Testis (tissue), 3 donors: ENCODE measurements around the gene RYR3. TPM values are rescaled to one million over a fixed set of nuclear protein-coding genes. Genes with fewer than 3 reads are reported as not detected.

Source experiments
- DNase-seq: peaks from one replicate; pipeline ENCODE4 v3.0.0-alpha.2; 2019
- H3K27ac ChIP-seq, 2 donors: fragments of 200-600 bp; sonication (generic); one replicate each; pipeline ENCODE4 v1.5.1; 2019
- H3K27me3 ChIP-seq: fragments of 200-600 bp; sonication (generic); one replicate; pipeline ENCODE4 v1.5.1; 2019
- H3K36me3 ChIP-seq: fragments of 200-600 bp; sonication (generic); one replicate; pipeline ENCODE4 v1.5.1; 2017; ENCODE audit warnings: low read depth; ENCODE audit errors: missing control alignments
- H3K4me1 ChIP-seq: fragments of 200-600 bp; sonication (generic); one replicate; pipeline ENCODE4 v1.5.1; 2019
- H3K4me3 ChIP-seq, 2 donors: fragments of 200-600 bp; sonication (generic); one replicate each; pipeline ENCODE4 v1.5.1; 2017 to 2019
- H3K9me3 ChIP-seq: fragments of 200-600 bp; sonication (generic); one replicate; pipeline ENCODE4 v1.5.1; 2017
- CTCF ChIP-seq, 3 experiments: fragments of 450-650 bp in 2 of 3; fragments of 200-600 bp in 1 of 3; sonication (generic) in 1 of 3; IDR thresholded peaks; one replicate each; pipeline ENCODE4 v1.5.1; 2016 to 2019; ENCODE audit warnings: antibody characterized with exemption in 3 of 3, mild to moderate bottlenecking in 2 of 3, moderate library complexity in 1 of 3
- POLR2A ChIP-seq: fragments of 450-650 bp; IDR thresholded peaks from one replicate; pipeline ENCODE4 v1.6.1; 2017; ENCODE audit warnings: antibody characterized with exemption, mild to moderate bottlenecking, moderate library complexity
- WGBS, 2 donors: methylation state at CpG; one replicate each; pipeline ENCODE4 v1.1.5; 2018; 5-methylcytosine and 5-hydroxymethylcytosine counted together
- intact Hi-C: fragments of 100-400 bp; cut with DNase I; formaldehyde crosslinking; loops from one replicate; pipeline ENCODE4 v1.15.1; 2023; ENCODE audit warnings: low total_unique reads
- polyA plus RNA-seq: library from polyadenylated mRNA; stranded (reverse); fragments of 350-450 nt; fragmentation: Illumina TruSeq; extraction: RNeasy Lipid Tissue Mini Kit (QIAGEN cat#74804); gene quantifications from one replicate; pipeline ENCODE4 v1.2.3, GENCODE V29; 2014; ENCODE audit warnings: low read depth, low replicate concordance; ENCODE audit not compliant: insufficient read depth
- total RNA-seq, 2 donors: library from RNA; depleted of rRNA; stranded (reverse); fragments of >200 nt; gene quantifications; one replicate each; pipeline ENCODE4 v1.2.3, GENCODE V29; 2016

RYR3 gene
- total and polyA plus RNA-seq, 3 donors from 2014 or later = 4.3 to 7.6 (median 4.4) TPM

- no peak overlapping the region for H3K4me3 ChIP-seq
- H3K9me3 ChIP-seq = no peaks in the 10 kb centered on the region
- no peak for TF ChIP-seq POLR2A
- TF ChIP-seq CTCF (IDR thresholded peaks at IDR 0.05) = no peak
- H3K27ac ChIP-seq = no peak overlapping the region
- 52 to 80% methylated on average over 2 of the region's 2 CpGs for WGBS, 2 donors
- no peaks in the 10 kb centered on the region for H3K4me1 ChIP-seq
- intact Hi-C loops = no loop called here
- no peak for DNase-seq
- H3K27me3 ChIP-seq = no peaks in the 10 kb centered on the region
- H3K36me3 ChIP-seq = no peaks in the 10 kb centered on the region
Measured at GRCh38 chr15:33679061-33679460, 368.3 kb downstream of the RYR3 start.

GRCh38 chr15:33680336-33680735, 369.6 kb downstream of the RYR3 start:
- Histone ChIP-seq H3K4me3 (no peak overlapping the region), H3K27ac (no peak overlapping the region), H3K36me3 (no peaks in the 10 kb centered on the region), H3K9me3 (no peaks in the 10 kb centered on the region), H3K4me1 (no peaks in the 10 kb centered on the region), H3K27me3 (no peaks in the 10 kb centered on the region)
- intact Hi-C loops = no loop called here
- DNase-seq = no peak
- TF ChIP-seq CTCF (IDR thresholded peaks at IDR 0.05) (no peak), POLR2A (no peak)
- 84 to 85% methylated on average over 5 of the region's 5 CpGs for WGBS, 2 donors

- TF ChIP-seq CTCF (IDR thresholded peaks at IDR 0.05) = no peak
- no peak for TF ChIP-seq POLR2A
- Histone ChIP-seq H3K36me3 (no peaks in the 10 kb centered on the region), H3K4me1 (no peaks in the 10 kb centered on the region), H3K27ac (no peak overlapping the region), H3K9me3 (no peaks in the 10 kb centered on the region), H3K27me3 (no peaks in the 10 kb centered on the region), H3K4me3 (no peak overlapping the region)
- 64 to 69% methylated on average over 11 to 12 of the region's 12 CpGs for WGBS, 2 donors
- DNase-seq = no peak
- intact Hi-C loops = loop anchor here (10.0 kb wide), 1 partner anchor 388 kb away; no protein-coding TSS in a partner anchor
Measured at GRCh38 chr15:33693166-33693800, 382.5 kb downstream of the RYR3 start.

GRCh38 chr15:33698126-33698525, 387.4 kb downstream of the RYR3 start:
- H3K4me1 ChIP-seq = no peaks in the 10 kb centered on the region
- TF ChIP-seq POLR2A (no peak), CTCF (IDR thresholded peaks at IDR 0.05) (no peak)
- no peaks in the 10 kb centered on the region for H3K36me3 ChIP-seq
- intact Hi-C loops = loop anchor here (10.0 kb wide), 1 partner anchor 393 kb away; no protein-coding TSS in a partner anchor
- no peak overlapping the region for H3K27ac ChIP-seq
- no peaks in the 10 kb centered on the region for H3K27me3 ChIP-seq
- H3K9me3 ChIP-seq = no peaks in the 10 kb centered on the region
- WGBS, 2 donors = 69 to 71% methylated on average over 6 of the region's 6 CpGs
- no peak for DNase-seq
- H3K4me3 ChIP-seq = no peak overlapping the region

GRCh38 chr15:33699145-33699544, 388.4 kb downstream of the RYR3 start:
- DNase-seq = no peak
- no peak overlapping the region for H3K4me3 ChIP-seq
- H3K4me1 ChIP-seq = no peaks in the 10 kb centered on the region
- H3K27ac ChIP-seq = no peak overlapping the region
- H3K36me3 ChIP-seq = no peaks in the 10 kb centered on the region
- no peaks in the 10 kb centered on the region for H3K9me3 ChIP-seq
- intact Hi-C loops = loop anchor here (10.0 kb wide), 1 partner anchor 394 kb away; no protein-coding TSS in a partner anchor
- 76 to 85% methylated on average over 2 of the region's 2 CpGs for WGBS, 2 donors
- no peaks in the 10 kb centered on the region for H3K27me3 ChIP-seq
- TF ChIP-seq POLR2A (no peak), CTCF (IDR thresholded peaks at IDR 0.05) (no peak)
